Stimulated activated CD8-positive, alpha-beta memory T cell treated with anti-CD3 and anti-CD28 coated beads, Interleukin-12 subunit alpha, Interleukin-12 subunit beta, amount 100 ng/mL, for 24 hours (primary cell): Measurements from ENCODE around the gene SUCLA2.
"Not testable (repeated sequence)": the region's sequence is repeated elsewhere in the genome, so short reads cannot be mapped to it uniquely, and the experiment has no call there.

Experiments
- DNase-seq: peaks from one replicate; pipeline ENCODE4 v3.0.0-alpha.2; 2020; ENCODE audit errors: extremely low read depth

The SUCLA2 gene

GRCh38 chr13:48001114-48001881 lies at the start of gene SUCLA2:
Gene SUCLA2 (minus strand): TSS chr13:48001273. CDS start chr13:48001269, 4 bp downstream.
- peak; percentile 80 for DNase-seq

- no peak for DNase-seq
Observed at GRCh38 chr13:48050550-48050949, 49.5 kb upstream of the SUCLA2 start.

- DNase-seq: no peak
Observed at GRCh38 chr13:48043789-48044503, 42.9 kb upstream of the SUCLA2 start.

- no peak for DNase-seq
Observed at GRCh38 chr13:48042894-48043293, 41.8 kb upstream of the SUCLA2 start.

GRCh38 chr13:48040896-48041295 lies 39.8 kb upstream of the SUCLA2 start:
- no peak for DNase-seq

- no peak for DNase-seq
Observed at GRCh38 chr13:48040049-48040448, 39.0 kb upstream of the SUCLA2 start.

- DNase-seq: no peak
Observed at GRCh38 chr13:48038761-48039160, 37.7 kb upstream of the SUCLA2 start.

GRCh38 chr13:48037346-48038173 lies 36.5 kb upstream of the SUCLA2 start, which contains the start of gene NUDT15:
Gene NUDT15 (plus strand): TSS chr13:48037726. CDS start chr13:48037747, 21 bp downstream.
- peak; percentile 84 for DNase-seq

- no peak for DNase-seq
Observed at GRCh38 chr13:48029859-48030258, 28.8 kb upstream of the SUCLA2 start.

- no peak for DNase-seq
Observed at GRCh38 chr13:48028066-48028465, 27.0 kb upstream of the SUCLA2 start.

- DNase-seq: no peak
Observed at GRCh38 chr13:48019796-48020195, 18.7 kb upstream of the SUCLA2 start.

- DNase-seq: no peak
Observed at GRCh38 chr13:48018637-48019036, 17.6 kb upstream of the SUCLA2 start.

GRCh38 chr13:48014359-48014758 lies 13.3 kb upstream of the SUCLA2 start:
- DNase-seq: no peak

GRCh38 chr13:48012668-48013067 lies 11.6 kb upstream of the SUCLA2 start:
- no peak for DNase-seq

GRCh38 chr13:48010698-48011097 lies 9.6 kb upstream of the SUCLA2 start:
- DNase-seq: no peak

- DNase-seq: no peak
Observed at GRCh38 chr13:48009284-48009683, 8.2 kb upstream of the SUCLA2 start.

- DNase-seq: no peak
Observed at GRCh38 chr13:48006396-48006795, 5.3 kb upstream of the SUCLA2 start.

GRCh38 chr13:48004201-48004600 lies 3.1 kb upstream of the SUCLA2 start:
- DNase-seq: no peak

GRCh38 chr13:48001999-48002398 lies 926 bp upstream of the SUCLA2 start:
- not testable (repeated sequence) for DNase-seq

GRCh38 chr13:48000559-48001113 lies 437 bp downstream of the SUCLA2 start:
- no peak for DNase-seq

GRCh38 chr13:47999973-48000372 lies 1.1 kb downstream of the SUCLA2 start:
- no peak for DNase-seq

GRCh38 chr13:47997384-47997783 lies 3.7 kb downstream of the SUCLA2 start:
- no peak for DNase-seq
